ENCODE data around the gene SSTR1.

GRCh38 chr14:38224338-38224737, 16.6 kb downstream of the SSTR1 start:
- TF ChIP-seq CTCF (IDR thresholded peaks at IDR 0.05; ENCODE audit: insufficient read depth, low read length, poor library complexity, severe bottlenecking): no peak
- no peak for TF ChIP-seq EZH2phosphoT487 (conservative IDR thresholded peaks at IDR 0.05; ENCODE audit: low read length)
